HG02678 (cell line): Measurements from ENCODE around the gene SYCP3.
A peak's percentile ranks its signal among the peaks of the same experiment; 100 is the strongest.

Experiments used
- ATAC-seq: cut with Tn5 transposase; IDR thresholded peaks from one replicate; pipeline ENCODE4 v1.9.1; 2021; ENCODE audit warnings: mild to moderate bottlenecking, moderate library complexity; ENCODE audit not compliant: unreplicated experiment

The SYCP3 gene

GRCh38 chr12:101714877-101715444, 24.3 kb downstream of the SYCP3 start:
- no peak for ATAC-seq

- ATAC-seq = no peak
Observed at GRCh38 chr12:101713930-101714329, 25.3 kb downstream of the SYCP3 start.

- no peak for ATAC-seq
Observed at GRCh38 chr12:101713059-101713682, 26.1 kb downstream of the SYCP3 start.

GRCh38 chr12:101710288-101710687, 29.0 kb downstream of the SYCP3 start:
- no peak for ATAC-seq

GRCh38 chr12:101707131-101707782, 32.0 kb downstream of the SYCP3 start:
- ATAC-seq = no peak

GRCh38 chr12:101706403-101706802, 32.9 kb downstream of the SYCP3 start:
- ATAC-seq = no peak

GRCh38 chr12:101703487-101703886, 35.8 kb downstream of the SYCP3 start:
- no peak for ATAC-seq

GRCh38 chr12:101700299-101700820, 38.9 kb downstream of the SYCP3 start:
- ATAC-seq = no peak

- no peak for ATAC-seq
Observed at GRCh38 chr12:101698800-101699347, 40.4 kb downstream of the SYCP3 start.

GRCh38 chr12:101697930-101698799, 41.1 kb downstream of the SYCP3 start:
- ATAC-seq = peak; percentile 37

GRCh38 chr12:101697197-101697929, 41.9 kb downstream of the SYCP3 start, which contains the start of gene CHPT1:
TSS of gene CHPT1 (plus strand) at chr12:101697640. CDS start at chr12:101697862, 222 bp downstream.
- peak; percentile 69 for ATAC-seq

- peak; percentile 37 for ATAC-seq
Observed at GRCh38 chr12:101696251-101697196, 42.7 kb downstream of the SYCP3 start.

- no peak for ATAC-seq
Observed at GRCh38 chr12:101695706-101696105, 43.6 kb downstream of the SYCP3 start.

- no peak for ATAC-seq
Observed at GRCh38 chr12:101694986-101695385, 44.3 kb downstream of the SYCP3 start.

- ATAC-seq = no peak
Observed at GRCh38 chr12:101694297-101694848, 44.9 kb downstream of the SYCP3 start.

- no peak for ATAC-seq
Observed at GRCh38 chr12:101691503-101692096, 47.7 kb downstream of the SYCP3 start.

- no peak for ATAC-seq
Observed at GRCh38 chr12:101690544-101691098, 48.6 kb downstream of the SYCP3 start.

GRCh38 chr12:101686176-101686575, 53.1 kb downstream of the SYCP3 start:
- ATAC-seq = no peak
